WTC11 (cell line): ENCODE data around the gene TEX19. TPM values are rescaled to one million over a fixed set of nuclear protein-coding genes. Genes with fewer than 3 reads are reported as not detected.
"Not testable (repeated sequence)": the region's sequence is repeated elsewhere in the genome, so short reads cannot be mapped to it uniquely, and the experiment has no call there.

Experiments
- ATAC-seq: fragments of 200-7000 bp; cut with Tn5 transposase; 2 replicates; pipeline ENCODE4 v1.10.0; 2021; ENCODE audit warnings: mild to moderate bottlenecking, moderate library complexity
- CTCF ChIA-PET: fragments of 300-600 bp; sonication (Branson Sonifier 250); formaldehyde crosslinking; loops from one replicate; lab custom pipeline; 2021; ENCODE audit warnings: antibody characterized with exemption; lab: Charles Lee
- POLR2A ChIA-PET: fragments of 350-600 bp; sonication (Branson Sonifier 250); formaldehyde crosslinking; loops from one replicate; lab custom pipeline; 2021; ENCODE audit warnings: antibody characterized with exemption; lab: Charles Lee
- DNase-seq: peaks from one replicate; pipeline ENCODE4 v3.0.0; 2021; ENCODE audit warnings: low spot score
- H3K27ac Mint-ChIP-seq: 2 replicates; pipeline ENCODE4 v1.8.0; 2021; ENCODE audit warnings: mixed read lengths
- H3K27me3 Mint-ChIP-seq: 2 replicates; pipeline ENCODE4 v1.8.0; 2021; ENCODE audit warnings: low read depth, mild to moderate bottlenecking, moderate library complexity, mixed read lengths
- H3K36me3 Mint-ChIP-seq: 2 replicates; pipeline ENCODE4 v1.8.0; 2021; ENCODE audit warnings: mixed read lengths
- H3K4me1 Mint-ChIP-seq: 2 replicates; pipeline ENCODE4 v1.8.0; 2022; ENCODE audit warnings: mixed read lengths
- H3K4me3 Mint-ChIP-seq: 2 replicates; pipeline ENCODE4 v1.8.0; 2021; ENCODE audit warnings: mild to moderate bottlenecking, moderate library complexity, mixed read lengths
- H3K9me3 Mint-ChIP-seq: 2 replicates; pipeline ENCODE4 v1.8.0; 2021; ENCODE audit warnings: mixed read lengths
- GABPB1 ChIP-seq: sonication (generic); formaldehyde crosslinking; IDR thresholded peaks from 2 replicates; pipeline ENCODE4 v1.8.1; 2023; ENCODE audit warnings: mild to moderate bottlenecking, missing genetic modification reagents
- IRF2 ChIP-seq: sonication (generic); formaldehyde crosslinking; IDR thresholded peaks from 2 replicates; pipeline ENCODE4 v1.8.0; 2022; ENCODE audit warnings: low read depth, missing genetic modification reagents, borderline replicate concordance
- JUN ChIP-seq: sonication (generic); formaldehyde crosslinking; IDR thresholded peaks from 2 replicates; pipeline ENCODE4 v1.8.0; 2023; ENCODE audit warnings: mild to moderate bottlenecking, missing genetic modification reagents
- KAT7 ChIP-seq: sonication (generic); formaldehyde crosslinking; IDR thresholded peaks from 2 replicates; pipeline ENCODE4 v1.8.1; 2023; ENCODE audit warnings: missing genetic modification reagents, mild to moderate bottlenecking, borderline replicate concordance
- NR1H2 ChIP-seq: sonication (generic); formaldehyde crosslinking; IDR thresholded peaks from 2 replicates; pipeline ENCODE4 v1.9.0; 2021; ENCODE audit warnings: mild to moderate bottlenecking, moderate library complexity, missing genetic modification reagents
- NR3C1 ChIP-seq: sonication (generic); formaldehyde crosslinking; conservative IDR thresholded peaks from 2 replicates; pipeline ENCODE4 v1.8.1; 2023; ENCODE audit warnings: low read depth, mild to moderate bottlenecking, missing genetic modification reagents
- OVOL2 ChIP-seq: fragments of 250-450 bp; sonication (Bioruptor Pico); IDR thresholded peaks from 2 replicates; pipeline ENCODE4 v1.9.0; 2021; ENCODE audit warnings: mild to moderate bottlenecking, borderline replicate concordance
- PRRX2 ChIP-seq: fragments of 250-450 bp; sonication (Bioruptor Pico); IDR thresholded peaks from 2 replicates; pipeline ENCODE4 v1.8.0; 2021; ENCODE audit warnings: mild to moderate bottlenecking
- RELA ChIP-seq: sonication (generic); formaldehyde crosslinking; IDR thresholded peaks from 2 replicates; pipeline ENCODE4 v1.8.1; 2022; ENCODE audit warnings: missing genetic modification reagents, mild to moderate bottlenecking, borderline replicate concordance
- SP1 ChIP-seq: sonication (generic); formaldehyde crosslinking; conservative IDR thresholded peaks from 2 replicates; pipeline ENCODE4 v1.8.1; 2022; ENCODE audit warnings: missing genetic modification reagents
- TCF7 ChIP-seq: sonication (generic); formaldehyde crosslinking; IDR thresholded peaks from 2 replicates; pipeline ENCODE4 v1.8.0; 2022; ENCODE audit warnings: mild to moderate bottlenecking, low read depth, missing genetic modification reagents, moderate library complexity
- ZNF121 ChIP-seq: sonication (generic); formaldehyde crosslinking; IDR thresholded peaks from 2 replicates; pipeline ENCODE4 v1.8.0; 2023; ENCODE audit warnings: missing genetic modification reagents
- ZNF232 ChIP-seq: sonication (generic); formaldehyde crosslinking; IDR thresholded peaks from 2 replicates; pipeline ENCODE4 v1.8.0; 2022; ENCODE audit warnings: mild to moderate bottlenecking, missing genetic modification reagents
- ZNF263 ChIP-seq: sonication (generic); formaldehyde crosslinking; IDR thresholded peaks from 2 replicates; pipeline ENCODE4 v1.8.1; 2022; ENCODE audit warnings: low read depth, mild to moderate bottlenecking, moderate library complexity, missing genetic modification reagents
- ZNF423 ChIP-seq: fragments of 250-450 bp; sonication (Bioruptor Pico); IDR thresholded peaks from 2 replicates; pipeline ENCODE4 v2.1.2; 2022; ENCODE audit warnings: mild to moderate bottlenecking, moderate library complexity
- ZNF425 ChIP-seq: fragments of 250-450 bp; sonication (Bioruptor Pico); conservative IDR thresholded peaks from 2 replicates; pipeline ENCODE4 v1.9.0; 2021; ENCODE audit warnings: mild to moderate bottlenecking
- total RNA-seq: library from RNA; stranded (reverse); gene quantifications from 3 replicates; pipeline ENCODE4 v1.2.3, GENCODE V29; 2021

TEX19 gene
- total RNA-seq, 1 experiment from 2014 or later: 1.4 TPM

- ChIA-PET POLR2A (no interaction called here), CTCF (interaction anchor here (1.4 kb wide), 1 partner anchor 45 kb away, joined by 3 read pairs; no protein-coding TSS in a partner anchor)
- H3K4me1 Mint-ChIP-seq: no peaks in the 10 kb centered on the region
- peak overlapping the region; percentile 50; the same call in 1 of the 2 replicates for H3K27ac Mint-ChIP-seq
- H3K4me3 Mint-ChIP-seq: no peak overlapping the region
- DNase-seq: no peak
- H3K9me3 Mint-ChIP-seq: no peaks in the 10 kb centered on the region
- H3K27me3 Mint-ChIP-seq: peaks cover 9% of the 10 kb centered on the region
- TF ChIP-seq GABPB1 (CRISPR knock-in tag) (peak; percentile 85), ZNF263 (CRISPR knock-in tag) (no peak)
- no peaks in the 10 kb centered on the region for H3K36me3 Mint-ChIP-seq
- no peak for ATAC-seq
These were observed 12.4 kb upstream of the TEX19 start for GRCh38 chr17:82346342-82347300.

GRCh38 chr17:82347994-82348393, 11.1 kb upstream of the TEX19 start:
- DNase-seq, POLR2A ChIA-PET, H3K9me3 Mint-ChIP-seq, H3K27ac Mint-ChIP-seq, H3K4me1 Mint-ChIP-seq, H3K27me3 Mint-ChIP-seq, H3K36me3 Mint-ChIP-seq, ATAC-seq, CTCF ChIA-PET, H3K4me3 Mint-ChIP-seq: not testable (repeated sequence)

- ATAC-seq: no peak
- TF ChIP-seq KAT7 (no peak), NR3C1 (CRISPR knock-in tag) (no peak), TCF7 (CRISPR knock-in tag) (no peak), ZNF425 (no peak), SP1 (CRISPR knock-in tag) (no peak), IRF2 (CRISPR knock-in tag) (no peak), ZNF121 (CRISPR knock-in tag) (no peak), NR1H2 (CRISPR knock-in tag) (no peak)
- TF ChIP-seq, all 79 proteins: peak for 0
- no peak for DNase-seq
- Mint-ChIP-seq H3K4me3 (no peak overlapping the region), H3K27me3 (no peaks in the 10 kb centered on the region), H3K9me3 (no peaks in the 10 kb centered on the region), H3K27ac (no peak overlapping the region), H3K36me3 (no peaks in the 10 kb centered on the region), H3K4me1 (no peaks in the 10 kb centered on the region)
- POLR2A ChIA-PET: no interaction called here
- CTCF ChIA-PET: no interaction called here
These were observed 10.6 kb upstream of the TEX19 start for GRCh38 chr17:82348434-82348833.

GRCh38 chr17:82348866-82349265, 10.2 kb upstream of the TEX19 start:
- DNase-seq: no peak
- no peaks in the 10 kb centered on the region for H3K4me1 Mint-ChIP-seq
- no peak overlapping the region for H3K4me3 Mint-ChIP-seq
- H3K27me3 Mint-ChIP-seq: no peaks in the 10 kb centered on the region
- TF ChIP-seq ZNF232 (CRISPR knock-in tag) (no peak), RELA (CRISPR knock-in tag) (no peak), ZNF423 (no peak), JUN (CRISPR knock-in tag) (no peak), PRRX2 (CRISPR knock-in tag) (no peak), OVOL2 (no peak)
- no peaks in the 10 kb centered on the region for H3K9me3 Mint-ChIP-seq
- ATAC-seq: no peak
- no peak overlapping the region for H3K27ac Mint-ChIP-seq
- H3K36me3 Mint-ChIP-seq: no peaks in the 10 kb centered on the region
- CTCF ChIA-PET: no interaction called here
- POLR2A ChIA-PET: no interaction called here
